ENCODE measurements around the gene TMEM183A.

DNA sequence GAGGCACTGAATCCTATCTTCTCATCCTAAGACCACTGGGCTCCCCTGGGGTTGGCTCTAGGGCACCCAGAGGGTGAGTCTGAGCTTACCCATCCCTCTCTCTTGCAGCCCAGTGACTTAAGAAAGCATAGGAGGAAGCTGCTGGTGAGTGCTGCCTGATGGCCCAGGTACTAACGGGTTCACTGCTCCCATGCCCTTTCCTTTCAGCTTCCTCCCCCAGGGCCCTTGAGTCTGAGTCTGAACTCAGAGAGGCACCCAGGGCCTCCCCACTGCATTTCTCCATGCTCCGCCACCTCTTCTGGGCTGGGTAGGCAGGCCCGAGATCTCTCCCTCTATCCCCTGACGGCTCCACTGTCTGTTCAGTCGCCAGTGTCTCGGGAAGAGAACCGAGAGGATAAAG lies 48.8 kb downstream of the TMEM183A start:
- TF ChIP-seq CTCF (IDR thresholded peaks at IDR 0.05) (no peak), POLR2AphosphoS5 (IDR thresholded peaks at IDR 0.05) (no peak), POLR2A (IDR thresholded peaks at IDR 0.05; ENCODE audit: low read depth) (no peak), EP300 (IDR thresholded peaks at IDR 0.05) (no peak)

Measured in esophagus muscularis mucosa (tissue), 4 donors.